ENCODE measurements around the gene SLC16A7. TPM values are rescaled to one million over a fixed set of nuclear protein-coding genes. Genes with fewer than 3 reads are reported as not detected.
"Not testable (repeated sequence)": the region's sequence is repeated elsewhere in the genome, so short reads cannot be mapped to it uniquely, and the experiment has no call there.

Gene SLC16A7, protein sequence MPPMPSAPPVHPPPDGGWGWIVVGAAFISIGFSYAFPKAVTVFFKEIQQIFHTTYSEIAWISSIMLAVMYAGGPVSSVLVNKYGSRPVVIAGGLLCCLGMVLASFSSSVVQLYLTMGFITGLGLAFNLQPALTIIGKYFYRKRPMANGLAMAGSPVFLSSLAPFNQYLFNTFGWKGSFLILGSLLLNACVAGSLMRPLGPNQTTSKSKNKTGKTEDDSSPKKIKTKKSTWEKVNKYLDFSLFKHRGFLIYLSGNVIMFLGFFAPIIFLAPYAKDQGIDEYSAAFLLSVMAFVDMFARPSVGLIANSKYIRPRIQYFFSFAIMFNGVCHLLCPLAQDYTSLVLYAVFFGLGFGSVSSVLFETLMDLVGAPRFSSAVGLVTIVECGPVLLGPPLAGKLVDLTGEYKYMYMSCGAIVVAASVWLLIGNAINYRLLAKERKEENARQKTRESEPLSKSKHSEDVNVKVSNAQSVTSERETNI
- 74.5 TPM for total RNA-seq

DNA sequence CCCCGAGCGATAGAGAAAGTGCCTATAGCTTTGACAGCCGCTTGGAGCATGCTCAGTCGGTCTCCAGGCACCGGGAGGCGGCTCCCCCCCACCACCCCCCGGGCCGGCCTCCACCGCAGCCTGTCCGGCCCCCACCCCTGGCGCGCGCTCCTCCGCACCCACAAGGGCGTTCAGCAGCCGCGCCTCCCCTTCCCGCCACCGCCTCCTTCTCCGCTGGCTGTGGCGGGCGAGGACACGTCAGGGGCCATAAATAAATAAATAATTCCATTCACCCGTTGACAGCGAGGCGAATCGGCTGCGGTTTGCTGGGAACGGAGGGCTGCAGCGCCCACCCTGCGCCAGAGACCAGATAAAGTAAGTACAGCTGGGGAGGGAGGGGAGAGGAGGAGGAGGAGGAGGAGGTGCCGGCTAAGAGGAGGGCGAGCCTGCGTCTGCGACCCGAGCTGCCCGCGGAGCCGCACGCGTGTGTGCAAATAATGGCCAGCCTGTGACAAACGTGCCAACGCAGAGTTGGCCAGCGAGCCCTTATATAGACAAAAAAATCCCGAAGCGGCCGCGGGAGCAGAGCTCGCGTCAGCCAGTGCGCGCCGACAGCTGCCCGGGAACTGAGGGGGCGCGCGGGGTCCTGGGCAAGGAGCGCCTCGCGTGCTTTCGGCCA, at the start of gene SLC16A7:
TSS of gene SLC16A7 (plus strand) at position 147 of the 658 bp plus-strand sequence. CDS start 108,773 bp downstream, outside the sequence.
- peak; percentile 89 for DNase-seq

DNA sequence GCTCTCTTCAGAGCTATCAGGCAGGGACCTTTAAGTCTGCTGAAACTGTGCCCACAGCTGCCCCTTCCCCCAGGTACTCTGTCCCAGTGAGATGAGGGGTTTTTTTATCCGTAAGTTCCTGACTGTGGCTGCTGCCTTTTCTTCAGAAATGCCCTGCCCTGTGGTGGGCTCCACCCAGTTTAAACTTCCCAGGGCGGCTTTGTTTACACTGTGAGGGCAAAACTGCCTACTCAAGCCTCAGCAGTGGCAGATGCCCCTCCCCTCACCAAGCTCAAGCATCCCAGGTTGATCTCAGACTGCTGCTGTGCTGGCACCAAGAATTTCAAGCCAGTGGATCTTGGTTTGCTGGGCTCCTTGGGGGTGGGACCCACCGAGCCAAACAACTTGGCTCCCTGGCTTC, 46.9 kb upstream of the SLC16A7 start:
- no peak for DNase-seq

DNA sequence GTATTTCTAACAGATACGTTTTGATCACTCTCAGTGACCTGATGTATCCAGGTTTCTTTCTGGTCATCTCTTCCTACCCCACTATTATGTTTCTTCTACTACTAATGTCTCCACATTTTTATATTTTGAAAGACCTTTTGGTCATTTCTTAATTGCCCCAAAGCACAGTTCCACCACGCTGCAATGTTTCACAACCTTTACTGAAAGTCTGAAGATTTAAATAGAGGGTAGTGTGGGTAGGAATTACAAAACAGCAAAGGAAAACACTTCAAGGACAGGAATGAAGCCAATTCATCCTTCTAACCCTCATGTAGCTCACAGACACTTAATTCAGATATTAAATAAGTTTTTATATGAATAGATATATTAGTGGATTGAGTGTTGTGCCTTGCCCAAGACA, 36.1 kb upstream of the SLC16A7 start:
- no peak for DNase-seq

DNA sequence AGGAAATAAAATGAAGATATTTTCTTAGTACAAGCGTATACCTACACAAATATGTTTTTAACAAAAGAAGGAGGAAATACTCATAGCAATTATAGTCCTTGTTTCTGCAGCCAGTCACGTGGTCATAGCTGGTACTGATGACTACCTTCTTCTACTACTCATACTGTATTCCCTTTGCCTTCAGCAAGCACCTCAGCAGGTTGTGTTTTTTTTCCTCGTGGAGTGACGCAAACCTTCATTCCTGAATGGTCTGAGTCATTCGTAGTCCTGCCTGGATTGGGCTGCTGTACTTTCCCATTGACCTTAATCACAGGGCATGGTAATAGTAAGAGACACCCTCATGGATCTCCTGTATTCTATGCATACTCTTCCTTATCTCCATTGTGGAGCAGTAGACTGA, 25.7 kb upstream of the SLC16A7 start:
- no peak for DNase-seq

DNA sequence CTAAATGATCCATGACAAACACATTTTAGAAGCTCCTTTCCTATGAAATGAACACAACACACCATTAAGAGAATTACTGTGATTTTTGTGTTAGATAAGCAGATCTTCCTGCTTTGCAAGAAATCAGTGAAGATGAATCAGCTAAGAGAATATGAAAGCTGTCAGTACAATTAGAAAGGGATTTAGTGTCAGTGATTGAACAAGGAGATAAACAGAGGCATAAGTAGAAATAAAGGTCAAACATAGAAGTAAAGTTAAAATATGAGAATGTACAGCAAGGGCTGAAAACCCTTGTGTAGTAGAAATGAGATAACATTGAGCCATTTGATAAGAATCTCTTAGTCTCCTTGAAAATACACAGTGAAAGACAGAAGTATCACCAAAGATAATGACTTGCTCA, 21.4 kb upstream of the SLC16A7 start:
- no peak for DNase-seq

DNA sequence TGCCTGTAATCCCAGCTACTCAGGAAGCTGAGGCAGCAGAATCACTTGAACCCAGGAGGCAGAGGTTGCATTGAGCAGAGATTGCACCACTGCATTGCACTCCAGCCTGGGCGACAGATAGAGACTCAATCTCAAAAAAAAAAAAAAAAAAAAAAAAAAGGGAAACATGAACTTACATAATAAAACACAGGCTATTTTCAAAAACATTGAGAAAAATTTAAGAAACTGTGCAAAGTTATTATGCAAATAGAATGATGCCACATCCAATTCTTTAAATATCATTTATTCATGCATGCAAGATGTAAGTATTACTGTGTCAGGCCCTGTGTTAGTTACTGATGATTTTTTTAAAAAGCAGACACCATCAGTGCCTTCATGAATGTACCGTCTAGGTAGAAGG, 20.0 kb upstream of the SLC16A7 start:
- no peak for DNase-seq

DNA sequence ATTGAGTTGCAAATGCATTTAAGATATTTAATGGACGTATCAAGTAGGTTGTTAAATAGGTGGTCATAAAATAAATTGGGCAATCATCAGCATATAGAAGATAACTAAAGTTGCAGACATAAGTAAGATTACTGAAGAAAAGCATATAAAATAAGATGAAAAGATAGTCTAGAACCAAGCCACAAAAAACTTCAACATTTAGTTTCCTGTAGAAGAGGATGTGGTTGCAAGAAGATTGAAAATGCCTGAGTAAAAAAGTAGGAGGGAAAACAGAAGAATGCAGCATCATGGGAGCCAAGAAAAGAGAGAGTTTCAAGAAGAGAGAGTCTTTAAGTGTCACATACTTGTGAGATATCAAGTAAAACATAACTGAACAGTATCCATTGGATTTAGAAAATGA, 17.6 kb upstream of the SLC16A7 start:
- no peak for DNase-seq

DNA sequence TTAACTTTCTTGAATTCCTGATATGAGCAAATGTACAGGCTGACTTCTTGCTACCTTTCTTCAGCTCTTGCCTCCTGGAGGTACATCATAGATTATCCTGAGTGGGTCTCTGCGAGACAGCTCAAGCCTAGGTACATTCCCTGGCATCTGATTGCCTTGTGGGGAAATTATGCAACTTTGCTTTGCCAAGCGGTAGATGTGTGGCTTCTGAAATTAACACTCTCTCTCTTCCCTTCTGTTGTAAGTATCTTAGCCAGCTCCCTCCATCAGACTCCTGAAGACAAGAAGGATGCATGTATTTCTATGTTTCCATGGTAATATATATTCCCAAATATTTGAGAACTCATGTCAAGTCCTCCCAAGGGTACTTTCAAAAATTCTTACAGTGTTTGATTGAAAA, 16.2 kb upstream of the SLC16A7 start:
- DNase-seq: no peak

DNA sequence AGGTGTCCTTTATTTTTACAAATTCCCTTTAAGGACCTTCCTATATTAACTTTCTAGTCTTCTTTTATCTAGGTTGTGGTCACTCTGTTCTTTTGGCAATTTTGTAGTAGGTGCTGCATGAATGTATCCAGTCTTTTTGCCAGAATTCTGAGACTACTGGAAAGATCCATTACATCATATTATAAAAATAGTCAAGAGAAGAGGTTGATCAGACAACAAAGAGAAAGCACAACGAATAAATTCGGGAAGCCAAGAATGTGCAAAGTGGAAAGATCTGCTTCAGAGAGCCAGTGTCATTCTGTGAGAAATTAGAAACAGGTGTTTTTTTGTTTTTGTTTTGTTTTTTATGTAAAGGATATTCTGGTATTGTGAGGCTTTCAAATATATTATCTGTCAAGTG, 15.8 kb upstream of the SLC16A7 start:
- DNase-seq: peak; percentile 77

DNA sequence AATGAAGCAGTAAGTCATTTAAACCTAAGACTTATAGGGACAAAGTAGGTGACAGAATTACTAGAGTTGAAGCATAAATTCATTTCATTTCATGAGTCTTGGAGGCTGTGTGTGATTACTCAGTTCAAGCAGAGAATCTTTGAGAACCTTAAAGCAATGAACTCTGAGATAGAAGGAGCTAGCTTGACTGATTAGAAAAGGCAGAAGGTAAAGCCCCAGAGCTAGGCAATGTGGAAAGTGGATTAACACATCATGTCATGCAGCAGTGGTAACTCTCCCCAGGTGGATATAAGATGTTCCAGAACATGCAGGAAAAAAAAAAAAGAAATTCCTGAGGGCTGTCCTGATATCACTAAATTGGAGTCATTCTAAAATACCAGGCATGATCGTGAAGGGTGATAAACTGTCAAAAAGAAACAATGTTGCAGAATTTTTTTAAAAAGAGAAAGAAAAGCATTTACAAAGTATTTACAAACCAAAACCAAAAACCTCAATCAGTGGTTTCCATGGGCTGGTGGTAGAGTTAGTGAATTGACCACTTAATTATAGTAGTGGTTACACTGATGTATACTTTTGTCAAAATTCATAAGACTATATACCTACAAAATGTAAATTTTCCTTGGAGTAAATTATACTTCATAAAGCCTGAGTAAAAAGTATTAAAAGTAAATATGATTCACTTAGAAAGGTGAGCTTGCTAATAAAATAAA, 12.7 kb upstream of the SLC16A7 start:
- DNase-seq: no peak

DNA sequence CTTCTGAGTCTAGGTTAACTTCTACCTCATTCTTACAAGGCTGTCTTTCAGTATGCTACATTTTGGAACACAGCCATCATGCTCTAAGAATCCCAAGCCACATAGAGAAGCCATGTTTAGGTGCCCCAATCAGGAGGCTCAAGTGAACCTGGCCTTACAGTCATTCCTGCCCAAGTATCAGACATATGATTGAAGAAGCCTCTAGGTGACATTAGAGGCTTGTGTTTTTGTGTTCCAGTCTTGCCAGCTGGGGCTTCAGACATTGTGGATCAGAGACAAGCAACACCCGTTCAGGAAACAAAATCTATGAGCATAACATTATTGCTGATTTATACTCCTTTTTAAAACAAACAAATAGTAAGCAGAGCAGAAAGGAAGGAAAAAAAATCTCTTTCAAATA, 8.1 kb upstream of the SLC16A7 start:
- DNase-seq: no peak

DNA sequence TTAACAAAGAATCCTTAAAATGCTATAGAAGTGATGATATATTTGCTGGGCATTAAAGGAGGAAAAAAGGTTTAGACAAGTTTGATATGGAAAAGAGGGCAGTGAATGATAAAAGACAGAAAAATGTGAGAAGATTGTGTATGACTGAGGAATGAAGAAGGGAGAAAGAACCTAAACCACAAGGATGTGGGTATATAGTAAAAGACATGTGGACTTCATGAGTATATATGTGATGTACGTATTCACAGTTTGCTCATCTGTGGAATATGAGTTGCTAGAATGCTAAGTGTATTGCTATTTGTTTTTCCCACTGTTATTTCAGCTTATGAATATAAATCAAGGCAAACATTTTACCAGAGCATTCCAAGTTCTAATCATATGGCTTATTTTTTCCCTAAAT, 2.1 kb upstream of the SLC16A7 start:
- DNase-seq: no peak

DNA sequence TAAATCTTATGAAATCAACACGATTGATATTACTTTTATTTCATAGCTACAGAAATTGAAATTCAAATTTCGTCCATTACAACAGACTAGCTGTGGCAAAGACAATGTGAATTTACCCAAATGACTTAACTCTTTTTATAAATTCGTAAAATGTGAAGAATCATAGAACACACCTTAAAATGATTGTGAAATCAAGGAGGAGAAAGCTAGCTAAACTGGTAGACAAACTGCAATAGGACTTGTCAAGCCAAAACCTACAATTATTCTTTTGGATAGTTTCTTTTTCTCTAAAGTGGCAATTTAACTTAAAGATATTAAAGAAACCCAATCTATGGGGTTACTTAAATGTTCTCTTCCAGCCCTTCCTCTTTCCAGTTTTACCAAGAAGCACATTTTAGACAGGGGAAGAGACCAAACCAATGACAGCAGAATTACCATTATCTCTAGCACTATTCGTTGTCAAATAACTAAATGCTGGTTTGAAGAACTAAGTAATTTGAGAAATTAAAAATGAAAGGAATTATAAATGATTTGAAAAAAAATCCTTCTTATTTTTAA, 807 bp upstream of the SLC16A7 start:
- DNase-seq: no peak

DNA sequence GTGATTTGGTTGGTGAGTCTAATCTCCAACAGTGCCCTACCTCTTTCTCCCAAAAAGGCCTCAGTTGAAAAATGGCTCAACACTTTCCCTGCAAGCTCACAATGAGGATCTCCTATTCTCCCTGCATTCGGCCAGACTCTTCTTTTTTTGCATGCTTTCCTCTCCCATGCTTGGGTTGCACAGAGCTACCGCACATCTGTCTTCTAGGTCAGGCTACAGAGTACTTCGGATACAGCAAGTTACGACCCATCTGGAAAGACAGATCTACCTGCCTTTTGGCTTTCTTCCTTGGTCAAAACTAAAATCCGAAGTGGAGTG, 305 bp upstream of the SLC16A7 start:
- DNase-seq: no peak

DNA sequence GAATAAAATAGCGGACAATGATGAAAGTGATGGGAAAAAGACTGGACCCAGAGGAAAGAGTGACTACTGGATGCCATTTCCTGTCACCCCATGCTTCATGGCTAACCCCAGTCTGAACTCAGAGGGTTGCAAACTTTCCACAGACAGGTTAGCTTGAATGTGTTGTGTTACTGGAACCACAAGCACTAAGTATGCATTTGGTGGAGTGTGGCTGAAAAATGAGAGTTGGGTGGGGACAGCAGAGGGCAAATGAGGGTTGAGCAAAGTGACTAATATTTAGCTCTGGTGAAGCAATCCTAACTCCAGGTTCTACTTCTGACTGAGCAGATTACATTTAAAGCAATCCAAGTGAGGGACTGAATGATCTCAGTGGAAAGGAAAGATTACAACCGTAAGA, 1.6 kb downstream of the SLC16A7 start:
- peak; percentile 91 for DNase-seq

DNA sequence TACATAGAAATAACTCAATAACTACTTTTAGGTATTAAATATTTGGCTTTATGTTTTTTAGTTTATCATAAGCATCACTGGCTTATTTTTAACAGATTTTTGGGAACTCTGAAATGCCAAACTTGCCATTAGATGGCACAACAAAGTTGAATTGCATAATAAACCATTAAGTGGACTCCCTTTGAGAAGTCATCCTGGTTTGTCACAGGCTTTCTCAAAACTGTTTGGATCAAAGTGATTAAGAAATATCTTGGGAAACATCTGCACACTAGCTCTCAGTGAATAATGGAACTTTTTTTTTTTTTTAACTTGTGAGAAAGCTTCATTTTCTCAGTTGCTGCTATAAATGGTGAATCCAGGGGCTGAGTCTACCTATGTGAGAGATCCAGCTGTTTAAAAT, 4.3 kb downstream of the SLC16A7 start:
- no peak for DNase-seq

DNA sequence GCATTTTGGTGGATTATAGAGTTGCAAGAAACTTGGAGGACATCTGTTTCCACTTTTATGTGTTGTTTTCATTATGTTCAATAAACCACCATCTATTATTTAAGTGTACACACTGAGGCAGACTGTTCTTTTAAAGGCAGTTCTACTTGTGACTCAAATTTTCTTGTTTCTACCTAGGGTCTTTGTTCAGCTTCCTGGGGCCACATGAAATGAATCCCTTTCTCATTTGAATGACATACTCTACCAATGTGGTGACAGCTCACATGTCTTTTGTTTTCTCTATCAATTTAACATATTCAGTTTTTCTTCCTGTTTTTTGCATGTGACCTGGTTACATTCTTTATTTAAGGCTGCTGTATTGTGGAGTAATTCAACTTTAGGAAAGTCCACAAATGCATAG, 7.9 kb downstream of the SLC16A7 start:
- peak; percentile 33 for DNase-seq

DNA sequence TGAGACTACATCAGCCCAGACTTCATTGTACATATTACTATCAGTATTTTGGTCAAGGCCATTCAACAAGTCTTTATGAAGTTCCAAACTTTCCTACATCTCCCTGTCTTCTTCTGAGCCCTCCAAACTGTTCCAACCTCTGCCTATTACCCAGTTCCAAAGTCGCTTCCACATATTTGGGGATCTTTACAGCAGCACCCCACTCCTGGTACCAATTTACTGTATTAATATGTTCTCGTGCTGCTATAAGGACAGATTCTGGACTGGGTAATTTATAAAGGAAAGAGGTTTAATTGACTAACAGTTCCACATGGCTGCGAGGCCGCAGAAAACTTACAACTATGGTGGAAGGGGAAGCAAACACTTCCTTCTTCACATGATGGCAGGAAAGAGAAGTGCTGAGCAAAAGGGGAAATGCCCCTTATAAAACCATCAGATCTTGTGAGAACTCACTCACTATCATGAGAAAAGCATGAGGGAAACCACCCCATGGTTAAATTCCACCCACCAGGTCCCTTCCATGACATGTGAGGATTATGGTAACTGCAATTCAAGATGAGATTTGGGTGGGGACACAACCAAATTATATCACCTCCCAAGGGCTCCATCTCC, 17.1 kb downstream of the SLC16A7 start:
- DNase-seq: not testable (repeated sequence)

DNA sequence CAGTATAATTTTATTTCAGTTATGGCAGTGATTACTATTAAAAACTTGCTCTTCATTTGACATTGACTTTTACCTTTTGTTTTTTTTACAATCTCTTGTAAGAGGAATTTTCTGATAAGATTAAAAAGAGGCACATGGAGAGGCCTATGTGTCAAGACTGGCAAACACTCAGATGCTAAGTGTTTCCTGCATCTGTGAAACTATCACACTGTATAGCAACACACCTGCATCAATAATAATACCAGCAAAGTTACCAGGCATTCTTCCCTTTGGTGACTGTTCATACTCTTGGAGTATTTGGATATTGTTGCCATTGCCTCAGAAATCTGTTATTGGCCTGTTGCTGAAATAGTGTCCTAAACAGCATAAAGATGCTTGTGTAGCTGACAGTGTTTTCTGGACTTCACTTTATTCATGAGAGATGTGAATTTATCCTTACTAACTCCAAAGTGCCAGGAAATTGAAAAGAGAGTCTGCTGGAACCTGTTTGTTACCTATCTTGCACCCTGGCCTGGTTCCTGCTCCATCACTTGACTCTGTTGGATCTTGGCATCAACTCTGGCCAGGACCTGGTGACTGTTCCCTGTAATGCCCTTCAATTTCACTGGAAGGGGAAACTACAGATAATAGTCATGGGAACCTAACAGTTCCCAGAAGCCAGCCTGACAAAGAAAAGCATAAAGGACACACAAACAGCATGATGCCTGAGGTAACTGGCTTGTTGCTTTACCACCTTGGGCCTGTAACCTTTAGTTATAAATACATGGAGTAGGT, 19.8 kb downstream of the SLC16A7 start:
- no peak for DNase-seq

DNA sequence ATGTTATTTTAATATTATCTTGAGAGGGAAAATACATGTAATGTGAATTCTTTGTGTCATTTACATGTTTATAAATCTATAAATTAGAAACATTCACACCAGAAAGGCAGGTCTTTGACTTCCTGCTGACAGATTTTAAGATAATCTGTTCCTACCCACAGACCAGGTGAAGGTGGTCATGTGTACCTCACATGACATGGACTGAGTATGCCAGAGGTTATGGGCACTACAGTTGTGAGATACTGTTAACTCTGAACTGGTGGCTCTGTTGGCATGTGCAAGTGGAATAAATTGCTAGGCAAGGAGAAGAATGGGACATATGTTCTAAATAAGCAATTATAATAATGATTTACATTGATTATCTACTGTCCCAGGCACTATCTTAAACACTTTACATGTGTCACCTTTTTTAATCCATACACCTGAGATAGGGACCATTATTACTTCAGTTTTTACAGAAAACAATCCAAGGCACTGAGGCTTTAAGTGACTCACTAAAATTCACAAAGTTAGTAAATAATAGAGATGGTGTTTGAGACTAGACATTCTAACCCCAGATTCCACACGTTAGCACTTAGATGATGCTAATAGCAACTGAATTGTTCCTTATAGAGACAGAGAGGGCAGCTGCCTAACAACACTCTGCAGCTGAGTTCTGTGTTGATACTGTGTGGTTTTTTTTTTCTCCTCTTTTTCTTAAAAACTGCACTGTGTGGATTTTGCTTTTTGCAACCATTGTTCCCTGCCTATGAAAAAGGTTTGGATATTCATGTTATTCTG, 23.8 kb downstream of the SLC16A7 start:
- no peak for DNase-seq

DNA sequence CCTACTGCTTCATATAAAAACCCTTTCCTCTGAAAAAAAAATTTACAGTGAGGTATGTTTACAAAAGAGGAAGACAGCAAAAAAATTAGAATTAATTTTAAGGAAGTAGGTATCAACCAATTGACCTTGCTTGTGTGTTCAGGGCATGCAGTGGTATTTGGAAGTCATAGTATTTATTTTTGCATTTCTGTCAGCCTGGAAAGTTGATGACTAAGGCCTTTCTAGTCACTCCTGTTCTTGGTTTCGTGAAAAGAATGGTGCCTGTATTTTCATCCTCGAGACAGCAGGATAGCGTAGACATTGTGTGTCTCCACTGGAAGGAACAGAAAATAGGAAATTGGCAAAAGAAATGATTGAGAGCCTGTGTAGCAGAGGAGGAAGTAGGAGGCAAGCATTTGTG, 24.5 kb downstream of the SLC16A7 start:
- DNase-seq: no peak

Measured in skin of body (tissue), 2 donors.